ENCODE measurements around the gene SOX1. TPM values are rescaled to one million over a fixed set of nuclear protein-coding genes. Genes with fewer than 3 reads are reported as not detected.

The SOX1 gene
- total RNA-seq, 1 donor from 2014 or later: not detected

DNA sequence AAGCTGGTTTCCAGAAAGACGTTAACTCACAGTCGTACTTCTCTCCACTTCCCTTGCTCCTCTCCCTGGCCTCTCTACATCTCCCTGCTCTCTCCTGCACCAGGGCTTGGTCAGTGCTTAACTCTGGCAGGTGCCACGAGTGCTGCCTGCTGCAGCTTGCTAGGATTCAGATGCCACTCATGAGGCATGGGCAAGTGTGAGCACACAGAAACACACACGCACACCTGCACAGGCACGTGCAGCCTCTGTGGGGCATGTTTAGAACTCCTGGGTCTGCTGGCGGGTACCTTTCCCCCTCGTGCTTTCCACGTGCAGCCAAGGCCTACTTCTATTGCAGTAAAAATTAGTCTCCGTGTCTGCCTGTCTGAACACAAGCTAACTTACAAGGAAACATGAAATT lies 31.8 kb downstream of the SOX1 start:
- Mint-ChIP-seq H3K36me3 (no peaks in the 10 kb centered on the region), H3K4me3 (no peak overlapping the region), H3K4me1 (no peaks in the 10 kb centered on the region), H3K9me3 (no peaks in the 10 kb centered on the region), H3K27me3 (ENCODE audit: low read depth) (peaks cover 97% of the 10 kb centered on the region), H3K27ac (no peak overlapping the region)
- no peak for DNase-seq (ENCODE audit: low spot score in 2 of 2, unreplicated experiment in 2 of 2)
- TF ChIP-seq, protein P1, sequence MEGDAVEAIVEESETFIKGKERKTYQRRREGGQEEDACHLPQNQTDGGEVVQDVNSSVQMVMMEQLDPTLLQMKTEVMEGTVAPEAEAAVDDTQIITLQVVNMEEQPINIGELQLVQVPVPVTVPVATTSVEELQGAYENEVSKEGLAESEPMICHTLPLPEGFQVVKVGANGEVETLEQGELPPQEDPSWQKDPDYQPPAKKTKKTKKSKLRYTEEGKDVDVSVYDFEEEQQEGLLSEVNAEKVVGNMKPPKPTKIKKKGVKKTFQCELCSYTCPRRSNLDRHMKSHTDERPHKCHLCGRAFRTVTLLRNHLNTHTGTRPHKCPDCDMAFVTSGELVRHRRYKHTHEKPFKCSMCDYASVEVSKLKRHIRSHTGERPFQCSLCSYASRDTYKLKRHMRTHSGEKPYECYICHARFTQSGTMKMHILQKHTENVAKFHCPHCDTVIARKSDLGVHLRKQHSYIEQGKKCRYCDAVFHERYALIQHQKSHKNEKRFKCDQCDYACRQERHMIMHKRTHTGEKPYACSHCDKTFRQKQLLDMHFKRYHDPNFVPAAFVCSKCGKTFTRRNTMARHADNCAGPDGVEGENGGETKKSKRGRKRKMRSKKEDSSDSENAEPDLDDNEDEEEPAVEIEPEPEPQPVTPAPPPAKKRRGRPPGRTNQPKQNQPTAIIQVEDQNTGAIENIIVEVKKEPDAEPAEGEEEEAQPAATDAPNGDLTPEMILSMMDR (IDR thresholded peaks at IDR 0.05; ENCODE audit: unreplicated experiment): no peak

DNA sequence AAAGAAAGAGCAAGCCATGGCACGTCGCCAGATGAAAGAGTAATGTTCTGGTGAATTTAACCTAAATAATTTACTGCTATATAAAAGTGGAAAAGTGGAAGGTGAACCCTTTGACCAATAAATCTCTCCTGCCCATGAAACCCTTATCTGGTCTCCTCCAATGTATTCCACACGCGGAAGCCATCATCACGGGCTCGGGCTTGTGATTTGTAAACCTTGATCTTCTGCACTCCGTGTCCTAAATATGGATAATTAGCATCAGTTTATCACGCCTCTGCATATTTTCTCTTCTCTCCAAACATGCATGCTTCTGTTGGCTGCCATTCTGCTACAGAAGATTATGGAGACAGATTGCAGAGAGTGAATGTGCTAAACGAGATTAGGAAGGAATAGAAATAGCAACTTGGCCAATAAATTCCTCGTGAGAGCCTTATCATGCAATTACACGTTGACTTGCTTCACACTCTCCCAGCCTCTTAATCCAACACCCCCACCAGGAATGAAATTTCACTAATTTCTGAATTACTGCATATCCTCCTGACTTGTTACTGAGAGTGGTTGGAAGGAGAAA lies 34.5 kb downstream of the SOX1 start:
- DNase-seq (ENCODE audit: low spot score in 2 of 2, unreplicated experiment in 2 of 2): no peak
- Mint-ChIP-seq H3K27ac (no peak overlapping the region), H3K4me3 (no peak overlapping the region), H3K9me3 (no peaks in the 10 kb centered on the region), H3K27me3 (ENCODE audit: low read depth) (peaks cover 93% of the 10 kb centered on the region), H3K4me1 (peaks cover 9% of the 10 kb centered on the region), H3K36me3 (no peaks in the 10 kb centered on the region)
- TF ChIP-seq, protein P1 (IDR thresholded peaks at IDR 0.05; ENCODE audit: unreplicated experiment): no peak

DNA sequence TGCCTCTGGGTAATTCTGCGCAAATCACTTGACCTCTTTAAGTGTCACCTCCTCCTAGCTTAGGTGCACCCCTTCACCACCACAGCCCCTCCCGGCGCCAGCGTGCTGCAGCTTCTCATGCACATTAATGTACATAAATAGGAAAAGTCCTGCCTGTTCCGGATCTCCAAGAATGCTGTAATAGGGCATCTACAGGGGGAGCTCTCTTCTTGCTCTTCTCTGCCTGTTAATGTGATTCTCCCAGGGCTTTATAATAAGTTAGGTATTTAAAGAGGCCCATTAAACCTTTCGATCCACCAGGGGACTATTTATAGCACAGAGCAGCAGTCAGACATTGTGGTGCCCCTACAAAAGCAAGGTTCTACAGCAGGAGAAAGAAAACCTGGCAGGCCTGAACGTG lies 35.3 kb downstream of the SOX1 start:
- H3K4me1 Mint-ChIP-seq: peaks cover 10% of the 10 kb centered on the region
- no peak overlapping the region for H3K27ac Mint-ChIP-seq
- H3K27me3 Mint-ChIP-seq (ENCODE audit: low read depth): peaks cover 93% of the 10 kb centered on the region

DNA sequence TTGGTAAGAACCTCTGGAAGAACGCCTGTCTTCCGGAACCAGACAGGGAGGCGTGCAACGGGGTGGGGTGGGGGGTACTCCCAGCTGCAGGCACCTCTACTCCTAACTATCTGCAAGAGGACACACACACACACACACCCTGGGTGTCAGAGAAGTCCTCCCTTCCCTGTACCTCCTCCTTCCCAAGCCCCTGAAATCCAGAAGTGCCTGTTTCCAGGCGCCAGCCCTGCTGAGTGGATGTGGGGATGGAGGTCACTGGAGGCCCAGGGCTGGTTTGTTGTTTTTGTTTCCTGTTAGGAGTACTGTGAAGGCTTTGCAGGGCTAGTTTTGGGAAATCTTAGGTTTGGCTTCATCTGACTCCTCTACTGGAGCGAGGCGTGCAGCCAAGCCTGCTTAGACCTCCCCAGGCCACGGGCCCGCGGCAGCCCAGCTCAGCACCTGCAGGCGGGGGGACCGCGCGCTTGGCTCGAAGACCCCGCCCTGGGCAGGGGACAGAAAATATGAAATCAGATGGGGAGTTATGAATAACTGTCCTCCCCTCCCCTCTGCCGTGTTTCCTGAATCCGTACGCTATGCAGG lies 36.4 kb downstream of the SOX1 start:
- Mint-ChIP-seq H3K27ac (no peak overlapping the region), H3K9me3 (no peaks in the 10 kb centered on the region), H3K4me3 (no peak overlapping the region), H3K27me3 (ENCODE audit: low read depth) (peaks cover 93% of the 10 kb centered on the region), H3K4me1 (peaks cover 10% of the 10 kb centered on the region), H3K36me3 (no peaks in the 10 kb centered on the region)
- TF ChIP-seq, protein P1 (IDR thresholded peaks at IDR 0.05; ENCODE audit: unreplicated experiment): no peak
- no peak for DNase-seq (ENCODE audit: low spot score in 2 of 2, unreplicated experiment in 2 of 2)

More for the DNA sequence above, 35.3 kb downstream of the SOX1 start:
- H3K36me3 Mint-ChIP-seq: no peaks in the 10 kb centered on the region
- TF ChIP-seq, protein P1 (IDR thresholded peaks at IDR 0.05; ENCODE audit: unreplicated experiment): no peak
- no peak for DNase-seq (ENCODE audit: low spot score in 2 of 2, unreplicated experiment in 2 of 2)
- no peak overlapping the region for H3K4me3 Mint-ChIP-seq
- H3K9me3 Mint-ChIP-seq: no peaks in the 10 kb centered on the region

DNA sequence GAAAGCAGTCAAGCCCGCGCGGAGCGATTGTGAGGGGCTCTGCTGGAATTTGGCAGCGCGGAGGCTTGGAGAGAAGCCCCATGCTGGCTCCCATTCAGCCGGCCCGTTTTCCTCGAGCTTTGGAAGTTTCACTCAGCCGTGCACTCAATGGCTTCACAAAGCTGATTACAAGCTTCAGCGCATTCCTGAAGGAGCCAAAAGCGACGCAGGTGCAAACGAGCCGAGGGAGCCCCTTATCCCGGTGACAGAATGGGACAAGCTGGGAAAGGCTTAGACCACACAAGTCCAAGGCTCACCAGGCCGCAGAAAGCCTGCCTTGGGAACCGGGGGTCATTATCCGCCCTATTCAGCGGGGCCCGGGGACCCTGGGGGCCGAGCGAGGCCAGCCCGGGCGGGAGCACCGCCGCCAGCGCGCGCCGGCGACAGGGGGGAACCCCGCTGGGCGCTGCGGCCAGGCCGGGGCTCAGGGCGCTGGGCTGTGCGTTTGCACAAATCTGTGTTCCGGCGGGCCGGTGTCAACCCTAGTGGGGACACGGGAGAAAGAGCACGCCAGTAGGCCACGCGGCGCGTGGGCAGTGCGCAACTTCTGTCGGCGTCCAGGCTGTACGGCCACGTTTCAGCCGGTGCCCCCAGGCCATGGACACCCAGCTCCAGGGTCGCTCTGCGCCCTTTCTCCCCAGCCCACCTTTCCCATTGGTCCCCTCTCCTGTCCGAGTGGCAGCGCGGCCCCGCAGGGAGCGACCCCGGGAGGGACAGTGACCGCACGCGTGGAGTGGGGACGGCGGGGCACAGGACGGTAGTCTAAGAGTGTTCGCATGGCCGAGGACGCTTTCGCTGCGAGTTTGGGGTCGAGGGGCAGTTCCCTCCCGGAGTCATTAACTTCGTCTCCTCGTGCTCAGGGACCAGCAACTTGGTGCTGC lies 37.3 kb downstream of the SOX1 start:
- TF ChIP-seq, protein P1 (IDR thresholded peaks at IDR 0.05; ENCODE audit: unreplicated experiment): no peak
- H3K4me3 Mint-ChIP-seq: no peak overlapping the region
- H3K27ac Mint-ChIP-seq: no peak overlapping the region
- peaks cover 94% of the 10 kb centered on the region for H3K27me3 Mint-ChIP-seq (ENCODE audit: low read depth)
- no peak for DNase-seq (ENCODE audit: low spot score in 2 of 2, unreplicated experiment in 2 of 2)
- H3K4me1 Mint-ChIP-seq: peaks cover 10% of the 10 kb centered on the region
- no peaks in the 10 kb centered on the region for H3K9me3 Mint-ChIP-seq
- no peaks in the 10 kb centered on the region for H3K36me3 Mint-ChIP-seq
